SH-SY5Y (cell line): ENCODE results near the gene MAP2.

Experiments used
- GATA2 ChIP-seq: IDR thresholded peaks from 2 replicates; pipeline ENCODE4 v1.6.1; 2011; ENCODE audit warnings: mild to moderate bottlenecking, low read depth, low read length
- GATA3 ChIP-seq: IDR thresholded peaks from 2 replicates; pipeline ENCODE4 v1.6.1; 2011; ENCODE audit warnings: low read depth, mild to moderate bottlenecking, low read length, moderate library complexity

DNA sequence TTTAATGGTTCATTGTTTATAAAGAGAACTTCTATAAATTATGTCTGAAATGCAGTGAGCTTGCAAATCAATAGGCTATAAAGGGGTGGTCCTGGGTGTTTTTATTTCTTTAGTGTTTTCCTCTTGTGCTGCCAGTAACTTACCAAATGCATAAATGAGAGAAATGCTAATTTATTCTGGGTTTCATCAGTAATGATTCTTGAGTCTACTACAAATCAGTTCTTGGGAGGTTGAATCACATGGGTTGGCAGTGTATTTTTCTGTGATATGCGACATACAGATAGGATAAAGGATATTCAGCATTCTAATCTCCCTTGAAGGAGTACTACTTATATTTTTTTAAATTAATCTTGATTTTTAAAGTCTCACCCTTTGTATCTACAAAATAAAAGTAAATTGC is 177.7 kb downstream of the MAP2 start:
- no peak for TF ChIP-seq GATA2
- TF ChIP-seq GATA3: no peak
